RWPE2 (cell line): ENCODE measurements around the gene PKP2.

Source experiments
- ATAC-seq: fragments of 200-7000 bp; cut with Tn5 transposase; 3 replicates; pipeline ENCODE4 v1.9.1; 2021; ENCODE audit warnings: low read depth
- DNase-seq: peaks from one replicate; pipeline ENCODE4 v3.0.0-alpha.2; 2020; ENCODE audit warnings: low spot score
- H3K27ac ChIP-seq: fragments of 450-650 bp; 2 replicates; pipeline ENCODE4 v1.5.1; 2017; ENCODE audit warnings: mild to moderate bottlenecking; ENCODE audit not compliant: poor library complexity, severe bottlenecking
- H3K27me3 ChIP-seq: fragments of 250-450 bp; sonication (Bioruptor Pico); 2 replicates; pipeline ENCODE4 v1.5.1; 2021; ENCODE audit warnings: mild to moderate bottlenecking, moderate library complexity; ENCODE audit not compliant: insufficient read depth, poor library complexity, severe bottlenecking
- H3K36me3 ChIP-seq: fragments of 250-450 bp; sonication (Bioruptor Pico); 2 replicates; pipeline ENCODE4 v1.5.1; 2020; ENCODE audit warnings: low read depth, mild to moderate bottlenecking, moderate library complexity
- H3K4me1 ChIP-seq: fragments of 250-450 bp; sonication (Bioruptor Pico); 2 replicates; pipeline ENCODE4 v1.5.1; 2021; ENCODE audit warnings: mild to moderate bottlenecking, moderate library complexity; ENCODE audit not compliant: insufficient read depth, poor library complexity, severe bottlenecking
- H3K4me3 ChIP-seq: fragments of 250-450 bp; sonication (Bioruptor Pico); 2 replicates; pipeline ENCODE4 v1.5.1; 2021; ENCODE audit warnings: mild to moderate bottlenecking, moderate library complexity; ENCODE audit not compliant: severe bottlenecking
- H3K9me3 ChIP-seq: fragments of 250-450 bp; sonication (Bioruptor Pico); 2 replicates; pipeline ENCODE4 v1.5.1; 2021; ENCODE audit warnings: mild to moderate bottlenecking, moderate library complexity; ENCODE audit not compliant: severe bottlenecking
- TF ChIP-seq, protein P1 (sequence below): fragments of 450-650 bp; IDR thresholded peaks from one replicate; pipeline ENCODE4 v1.5.1; 2017; ENCODE audit warnings: mild to moderate bottlenecking, moderate library complexity; ENCODE audit not compliant: poor library complexity, severe bottlenecking

Gene PKP2

DNA sequence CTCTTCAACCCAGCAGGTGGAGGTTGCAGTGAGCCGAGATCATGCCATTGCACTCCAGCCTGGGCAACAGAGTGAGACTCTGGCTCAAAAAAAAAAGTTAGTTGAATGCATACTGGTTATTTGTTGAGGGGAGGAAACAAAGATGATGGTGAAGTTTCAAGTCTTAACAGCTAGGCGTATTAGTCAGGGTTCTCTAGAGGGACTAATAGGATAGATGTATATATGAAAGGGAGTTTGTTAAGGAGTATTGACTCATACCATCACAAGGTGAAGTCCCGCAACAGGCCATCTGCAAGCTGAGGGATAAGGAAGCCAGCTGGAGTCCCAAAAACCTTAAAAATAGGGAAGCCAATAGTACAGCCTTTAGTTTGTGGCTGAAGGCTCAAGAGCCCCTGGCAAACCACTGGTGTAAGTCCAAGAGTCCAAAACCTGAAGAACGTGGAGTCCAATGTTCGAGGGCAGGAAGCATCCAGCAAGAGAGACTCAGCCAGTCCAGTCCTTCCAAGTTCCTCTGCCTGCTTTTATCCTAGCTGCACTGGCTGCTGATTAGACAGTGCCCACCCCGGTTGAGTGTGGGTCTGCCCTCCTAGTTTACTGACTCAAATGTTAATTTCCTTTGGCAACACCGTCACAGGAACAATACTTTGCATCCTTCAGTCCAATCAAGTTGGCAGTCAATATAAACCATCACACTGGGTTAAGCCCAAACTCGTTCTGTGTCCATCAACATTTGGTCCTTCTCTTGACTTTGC is 26.1 kb upstream of the PKP2 start:
- peaks cover 38% of the 10 kb centered on the region for H3K4me1 ChIP-seq
- no peaks in the 10 kb centered on the region for H3K27me3 ChIP-seq
- H3K9me3 ChIP-seq, result no peaks in the 10 kb centered on the region
- H3K27ac ChIP-seq, result peak overlapping the region; percentile 97
- H3K36me3 ChIP-seq, result no peaks in the 10 kb centered on the region
- TF ChIP-seq, protein P1, sequence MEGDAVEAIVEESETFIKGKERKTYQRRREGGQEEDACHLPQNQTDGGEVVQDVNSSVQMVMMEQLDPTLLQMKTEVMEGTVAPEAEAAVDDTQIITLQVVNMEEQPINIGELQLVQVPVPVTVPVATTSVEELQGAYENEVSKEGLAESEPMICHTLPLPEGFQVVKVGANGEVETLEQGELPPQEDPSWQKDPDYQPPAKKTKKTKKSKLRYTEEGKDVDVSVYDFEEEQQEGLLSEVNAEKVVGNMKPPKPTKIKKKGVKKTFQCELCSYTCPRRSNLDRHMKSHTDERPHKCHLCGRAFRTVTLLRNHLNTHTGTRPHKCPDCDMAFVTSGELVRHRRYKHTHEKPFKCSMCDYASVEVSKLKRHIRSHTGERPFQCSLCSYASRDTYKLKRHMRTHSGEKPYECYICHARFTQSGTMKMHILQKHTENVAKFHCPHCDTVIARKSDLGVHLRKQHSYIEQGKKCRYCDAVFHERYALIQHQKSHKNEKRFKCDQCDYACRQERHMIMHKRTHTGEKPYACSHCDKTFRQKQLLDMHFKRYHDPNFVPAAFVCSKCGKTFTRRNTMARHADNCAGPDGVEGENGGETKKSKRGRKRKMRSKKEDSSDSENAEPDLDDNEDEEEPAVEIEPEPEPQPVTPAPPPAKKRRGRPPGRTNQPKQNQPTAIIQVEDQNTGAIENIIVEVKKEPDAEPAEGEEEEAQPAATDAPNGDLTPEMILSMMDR, result no peak
- no peak overlapping the region for H3K4me3 ChIP-seq
- DNase-seq, result no peak
- no peak for ATAC-seq

DNA sequence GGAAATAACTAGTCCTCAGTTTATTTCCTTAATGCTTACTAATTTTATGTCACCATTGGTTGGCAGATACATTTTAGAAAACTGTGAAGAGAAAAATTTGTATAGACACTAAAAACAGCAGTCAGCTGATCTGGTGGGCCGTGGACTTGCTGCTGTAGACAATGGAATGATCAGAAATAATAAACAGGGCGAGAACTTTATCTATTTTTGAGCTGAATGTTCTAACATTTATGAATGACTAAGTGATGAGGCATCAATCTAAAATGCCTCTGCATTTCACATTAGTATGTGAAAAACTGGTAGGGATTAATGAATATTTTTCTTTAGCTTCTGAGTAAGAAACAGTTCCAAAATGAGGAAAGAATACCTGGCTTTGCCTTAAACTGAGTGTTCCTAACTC is 24.8 kb upstream of the PKP2 start:
- TF ChIP-seq, protein P1, result no peak
- ATAC-seq, result peak; percentile 47
- Histone ChIP-seq H3K9me3 (no peaks in the 10 kb centered on the region), H3K4me1 (peaks cover 50% of the 10 kb centered on the region), H3K36me3 (no peaks in the 10 kb centered on the region), H3K27ac (peak overlapping the region; percentile 97), H3K27me3 (no peaks in the 10 kb centered on the region), H3K4me3 (no peak overlapping the region)
- DNase-seq, result no peak

- TF ChIP-seq, protein P1, result no peak
- H3K36me3 ChIP-seq, result no peaks in the 10 kb centered on the region
- no peaks in the 10 kb centered on the region for H3K9me3 ChIP-seq
- no peak for DNase-seq
- H3K27me3 ChIP-seq, result no peaks in the 10 kb centered on the region
- peaks cover 51% of the 10 kb centered on the region for H3K4me1 ChIP-seq
- no peak overlapping the region for H3K4me3 ChIP-seq
- ATAC-seq, result peak; percentile 53
- H3K27ac ChIP-seq, result peak overlapping the region; percentile 97
Observed at GRCh38 chr12:32920506-32921085, 24.0 kb upstream of the PKP2 start.

DNA sequence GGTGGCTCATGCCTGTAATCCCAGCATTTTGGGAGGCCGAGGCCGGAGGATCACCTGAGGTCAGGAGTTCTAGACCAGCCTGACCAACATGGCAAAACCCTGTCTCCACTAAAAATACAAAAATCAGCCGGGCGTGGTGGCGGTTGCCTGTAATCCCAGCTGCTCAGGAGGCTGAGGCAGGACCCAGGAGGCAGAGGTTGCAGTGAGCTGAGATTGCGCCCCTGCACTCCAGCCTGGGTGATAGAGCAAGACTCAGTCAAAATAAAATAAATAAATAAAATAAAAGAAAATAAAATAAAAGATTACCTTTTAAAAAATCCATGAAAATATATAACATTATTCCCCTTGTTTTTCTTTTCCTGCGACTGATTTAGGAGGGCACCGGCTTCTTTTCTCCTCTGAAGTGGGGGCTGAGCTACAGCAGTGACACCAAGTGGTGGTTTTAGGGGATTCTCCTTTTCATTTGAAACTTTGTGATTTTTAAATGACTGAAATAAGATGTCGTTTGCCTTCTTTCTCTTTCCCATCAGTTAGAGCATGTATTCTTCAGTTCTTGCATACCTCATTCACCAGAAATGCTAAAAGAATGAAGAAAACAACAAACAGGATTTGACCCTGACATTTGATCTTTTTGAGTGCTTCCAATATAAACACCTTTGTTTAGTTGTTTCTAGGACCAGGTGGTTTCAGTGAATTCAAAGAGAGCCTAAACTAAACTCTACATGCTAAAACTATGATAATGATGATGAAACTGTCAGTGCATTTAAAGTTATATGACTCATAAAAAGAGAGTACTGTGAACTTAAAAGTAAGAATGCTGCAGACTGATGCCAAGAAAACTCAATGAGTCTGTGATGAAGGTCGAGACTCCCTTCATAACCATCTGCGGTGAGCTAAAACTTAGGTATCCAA is 22.6 kb upstream of the PKP2 start:
- Histone ChIP-seq H3K27me3 (no peaks in the 10 kb centered on the region), H3K9me3 (no peaks in the 10 kb centered on the region), H3K4me1 (peaks cover 51% of the 10 kb centered on the region), H3K27ac (peak overlapping the region; percentile 97), H3K4me3 (no peak overlapping the region), H3K36me3 (no peaks in the 10 kb centered on the region)
- ATAC-seq (peak; percentile 57), DNase-seq (no peak)
- TF ChIP-seq, protein P1, result peak; percentile 93
